Sigmoid colon (tissue), 4 donors: ENCODE measurements around the gene GPC6.

Experiments
- EP300 ChIP-seq, 4 donors: sonication (generic); formaldehyde crosslinking; IDR thresholded peaks; one replicate each; pipeline ENCODE4 v1.6.1; 2017; ENCODE audit warnings: antibody characterized with exemption in 4 of 4
- POLR2A ChIP-seq, 2 donors: fragments of 450-650 bp; IDR thresholded peaks; one replicate each; pipeline ENCODE4 v1.6.1; 2016; ENCODE audit warnings: antibody characterized with exemption in 2 of 2, mild to moderate bottlenecking in 2 of 2, moderate library complexity in 2 of 2
- POLR2AphosphoS5 ChIP-seq, 4 donors: sonication (generic); formaldehyde crosslinking; IDR thresholded peaks; one replicate each; pipeline ENCODE4 v1.6.1; 2017; ENCODE audit warnings: antibody characterized with exemption in 4 of 4
- TF ChIP-seq, protein P1 (sequence below), 4 experiments: fragments of 450-650 bp in 3 of 4; fragments of 200-600 bp in 1 of 4; IDR thresholded peaks; one replicate each; pipeline ENCODE4 v1.5.1; 2016 to 2019; ENCODE audit warnings: antibody characterized with exemption in 4 of 4, mild to moderate bottlenecking in 3 of 4, moderate library complexity in 2 of 4

GRCh38 chr13:93326234-93326811, 99.7 kb downstream of the GPC6 start:
- TF ChIP-seq, protein P1, sequence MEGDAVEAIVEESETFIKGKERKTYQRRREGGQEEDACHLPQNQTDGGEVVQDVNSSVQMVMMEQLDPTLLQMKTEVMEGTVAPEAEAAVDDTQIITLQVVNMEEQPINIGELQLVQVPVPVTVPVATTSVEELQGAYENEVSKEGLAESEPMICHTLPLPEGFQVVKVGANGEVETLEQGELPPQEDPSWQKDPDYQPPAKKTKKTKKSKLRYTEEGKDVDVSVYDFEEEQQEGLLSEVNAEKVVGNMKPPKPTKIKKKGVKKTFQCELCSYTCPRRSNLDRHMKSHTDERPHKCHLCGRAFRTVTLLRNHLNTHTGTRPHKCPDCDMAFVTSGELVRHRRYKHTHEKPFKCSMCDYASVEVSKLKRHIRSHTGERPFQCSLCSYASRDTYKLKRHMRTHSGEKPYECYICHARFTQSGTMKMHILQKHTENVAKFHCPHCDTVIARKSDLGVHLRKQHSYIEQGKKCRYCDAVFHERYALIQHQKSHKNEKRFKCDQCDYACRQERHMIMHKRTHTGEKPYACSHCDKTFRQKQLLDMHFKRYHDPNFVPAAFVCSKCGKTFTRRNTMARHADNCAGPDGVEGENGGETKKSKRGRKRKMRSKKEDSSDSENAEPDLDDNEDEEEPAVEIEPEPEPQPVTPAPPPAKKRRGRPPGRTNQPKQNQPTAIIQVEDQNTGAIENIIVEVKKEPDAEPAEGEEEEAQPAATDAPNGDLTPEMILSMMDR (IDR thresholded peaks at IDR 0.05) = no peak
- TF ChIP-seq EP300 (IDR thresholded peaks at IDR 0.05) (no peak), POLR2AphosphoS5 (IDR thresholded peaks at IDR 0.05) (no peak), POLR2A (IDR thresholded peaks at IDR 0.05) (no peak)
